GM19438 (cell line): ENCODE measurements around the gene FAM53A.
A peak's percentile ranks its signal among the peaks of the same experiment; 100 is the strongest.

Source experiments
- ATAC-seq: cut with Tn5 transposase; IDR thresholded peaks from one replicate; pipeline ENCODE4 v1.9.1; 2021; ENCODE audit warnings: low read depth; ENCODE audit not compliant: unreplicated experiment

The FAM53A gene, protein sequence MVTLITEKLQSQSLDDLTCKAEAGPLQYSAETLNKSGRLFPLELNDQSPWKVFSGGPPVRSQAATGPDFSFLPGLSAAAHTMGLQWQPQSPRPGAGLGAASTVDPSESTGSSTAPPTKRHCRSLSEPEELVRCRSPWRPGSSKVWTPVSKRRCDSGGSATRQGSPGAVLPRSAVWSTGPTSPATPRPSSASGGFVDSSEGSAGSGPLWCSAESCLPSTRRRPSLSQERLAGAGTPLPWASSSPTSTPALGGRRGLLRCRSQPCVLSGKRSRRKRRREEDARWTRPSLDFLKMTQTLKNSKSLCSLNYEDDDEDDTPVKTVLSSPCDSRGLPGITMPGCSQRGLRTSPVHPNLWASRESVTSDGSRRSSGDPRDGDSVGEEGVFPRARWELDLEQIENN

DNA sequence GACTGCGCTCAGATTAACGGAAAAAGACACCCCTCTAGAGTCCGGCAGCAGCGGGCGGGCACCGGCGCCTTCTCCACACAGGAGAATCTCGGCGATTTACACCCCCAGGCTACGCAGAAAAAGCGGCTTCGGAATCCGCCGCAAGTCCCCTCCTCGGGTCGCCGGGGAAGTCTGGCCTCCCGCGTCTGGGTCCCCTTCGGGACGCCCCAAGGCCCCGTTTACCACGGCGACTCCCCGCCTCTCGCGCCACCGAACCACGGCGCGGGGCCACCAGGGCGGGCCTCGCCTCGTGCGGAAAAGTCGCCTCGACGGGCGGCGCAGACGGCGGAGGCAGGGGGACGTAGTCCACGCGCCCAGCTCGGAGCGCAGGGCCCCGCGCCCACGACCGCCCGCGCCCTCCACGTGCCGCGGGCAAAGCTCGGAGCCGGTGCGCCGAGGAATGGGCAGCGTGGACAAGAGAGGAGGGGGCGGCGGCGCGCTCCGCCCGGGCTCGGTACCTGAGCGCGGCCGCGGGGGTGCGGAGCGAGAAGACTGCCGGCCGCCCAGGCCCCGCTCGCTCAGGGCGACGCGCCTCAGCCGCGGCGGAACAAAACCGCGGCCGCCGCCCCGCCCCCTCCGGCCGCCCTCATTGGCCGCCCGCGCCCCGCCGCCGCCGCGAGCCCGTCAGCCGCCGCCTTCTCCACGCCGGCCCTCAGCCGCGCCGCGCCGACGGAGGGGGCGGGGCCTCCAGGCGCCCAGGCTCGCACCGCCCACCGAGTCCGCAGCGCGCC lies at the start of gene FAM53A:
TSS of gene FAM53A (minus strand) at position 578 of the 770 bp plus-strand sequence. CDS start 15,572 bp downstream, outside the sequence.
- peak; percentile 80 for ATAC-seq

GRCh38 chr4:1732911-1733310 lies 48.8 kb upstream of the FAM53A start:
- ATAC-seq: no peak

DNA sequence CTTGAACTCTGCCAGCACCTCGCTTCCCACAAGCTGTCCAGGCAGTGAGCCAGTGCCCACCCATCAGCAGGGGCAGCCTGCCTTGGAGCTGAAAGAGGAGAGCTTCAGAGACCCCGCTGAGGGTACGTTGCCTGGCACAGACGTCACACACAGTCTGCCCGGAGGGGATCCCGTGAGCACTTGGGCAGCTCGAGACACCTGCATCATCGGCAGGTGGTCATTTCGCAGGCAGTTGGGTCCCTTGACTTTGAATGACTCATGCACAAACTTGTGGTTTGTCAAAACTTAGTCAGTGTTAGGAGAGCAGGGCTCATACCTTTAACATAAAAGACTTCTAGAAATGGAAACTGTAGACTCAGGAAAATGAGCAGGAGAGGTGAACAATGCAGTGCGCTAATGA lies 47.1 kb upstream of the FAM53A start:
- ATAC-seq: no peak

DNA sequence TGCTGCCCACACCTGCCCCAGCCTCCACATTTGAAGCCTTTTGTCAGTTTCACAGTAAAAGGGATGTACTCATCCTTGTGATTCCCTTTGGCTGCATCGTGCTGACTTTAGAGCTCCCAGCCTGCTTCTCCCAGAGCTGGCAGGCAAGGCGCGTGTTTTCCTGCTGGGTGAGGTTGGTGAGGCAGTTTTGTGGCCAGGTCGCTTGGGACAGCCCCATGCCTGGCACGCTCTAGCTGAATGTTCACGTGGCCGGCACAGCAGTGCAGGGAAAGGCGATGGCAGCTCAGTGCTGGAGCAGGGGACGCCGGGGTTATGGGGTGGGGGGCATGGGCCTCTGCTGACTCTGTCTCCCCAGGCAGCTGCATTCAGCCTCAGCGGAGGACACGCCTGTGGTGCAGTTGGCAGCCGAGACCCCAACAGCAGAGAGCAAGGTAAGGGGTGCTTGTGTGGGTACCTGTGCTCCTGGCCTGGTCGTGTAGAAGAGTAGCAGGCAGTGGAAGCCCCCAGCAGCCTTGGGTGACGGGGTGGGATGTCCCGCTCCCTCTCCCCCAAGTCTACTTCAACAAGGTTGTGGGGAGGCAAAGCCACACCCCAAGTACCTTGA lies 46.5 kb upstream of the FAM53A start:
- no peak for ATAC-seq

GRCh38 chr4:1728061-1728980 lies 44.2 kb upstream of the FAM53A start:
- ATAC-seq: no peak

DNA sequence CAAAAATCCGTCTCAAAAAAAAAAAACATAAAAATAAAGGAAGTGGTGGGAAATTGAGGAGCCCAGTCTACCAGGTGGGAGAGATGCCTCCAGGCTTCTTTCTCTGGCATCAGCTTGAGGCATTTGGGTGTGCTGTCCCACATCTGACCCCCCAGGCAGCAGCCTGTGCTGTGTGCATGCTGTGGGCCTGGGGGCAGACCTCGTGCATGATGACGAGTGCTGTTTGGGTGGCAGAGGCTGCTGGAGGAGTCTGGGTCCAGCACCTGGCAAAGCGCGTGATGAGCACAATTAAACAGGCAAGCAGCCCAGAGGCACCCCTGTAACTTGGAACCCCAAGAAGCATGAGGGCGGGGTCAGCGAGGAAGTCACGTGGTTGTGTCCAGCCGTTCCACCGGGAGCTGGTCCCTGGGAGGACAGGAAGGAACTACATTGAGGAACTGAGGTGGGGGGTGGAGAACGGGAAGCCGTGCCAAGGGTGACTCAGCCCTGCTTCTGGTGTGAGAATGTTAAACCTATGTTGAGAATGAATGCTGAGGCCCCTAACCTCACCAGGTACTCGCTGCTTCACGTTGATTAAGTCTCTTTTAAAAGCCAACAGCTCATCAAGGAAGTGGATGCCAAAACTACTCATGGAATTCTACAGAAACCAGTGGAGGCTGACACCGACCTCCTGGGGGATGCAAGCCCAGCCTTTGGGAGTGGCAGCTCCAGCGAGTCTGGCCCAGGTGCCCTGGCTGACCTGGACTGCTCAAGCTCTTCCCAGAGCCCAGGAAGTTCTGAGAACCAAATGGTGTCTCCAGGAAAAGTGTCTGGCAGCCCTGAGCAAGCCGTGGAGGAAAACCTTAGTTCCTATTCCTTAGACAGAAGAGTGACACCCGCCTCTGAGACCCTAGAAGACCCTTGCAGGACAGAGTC lies 43.3 kb upstream of the FAM53A start:
- ATAC-seq: no peak

DNA sequence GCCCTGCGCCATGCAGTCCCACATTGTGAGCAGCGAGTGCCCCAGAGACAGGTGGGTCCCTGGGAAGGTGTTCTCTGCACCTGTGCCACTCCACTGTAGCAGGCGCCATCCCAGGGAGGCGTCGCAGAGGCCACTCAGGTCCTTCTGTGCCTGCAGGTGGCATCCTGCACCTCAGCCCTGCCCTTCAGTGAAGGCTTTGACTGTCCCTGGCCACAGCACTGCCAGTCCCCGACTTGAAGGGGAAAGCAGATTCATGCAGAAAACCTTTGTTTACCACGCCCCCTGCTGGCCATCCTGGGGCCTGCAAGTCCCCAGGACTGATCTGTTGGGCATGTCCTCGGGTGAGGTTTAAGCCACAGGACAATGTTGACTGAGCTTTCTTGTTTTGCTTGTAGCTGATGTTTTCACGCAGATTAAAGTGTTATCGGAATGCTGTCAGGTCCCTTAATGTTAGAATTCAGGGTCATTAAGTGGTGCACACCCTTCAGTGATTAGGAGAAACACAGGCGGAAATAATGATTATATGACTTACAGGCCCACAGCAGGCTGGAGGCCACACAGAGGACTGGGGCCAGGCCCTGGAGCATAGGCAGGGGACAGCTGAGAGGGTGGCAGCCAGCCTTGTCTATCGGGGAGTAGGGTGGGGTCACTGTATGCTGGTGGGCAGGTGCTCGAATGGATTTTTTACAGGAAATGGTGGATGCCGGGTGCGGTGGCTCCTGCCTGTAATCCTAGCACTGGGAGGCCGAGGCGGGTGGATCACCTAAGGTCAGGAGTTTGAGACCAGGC lies 42.2 kb upstream of the FAM53A start:
- no peak for ATAC-seq

- no peak for ATAC-seq
Measured at GRCh38 chr4:1725521-1725920, 41.4 kb upstream of the FAM53A start.

DNA sequence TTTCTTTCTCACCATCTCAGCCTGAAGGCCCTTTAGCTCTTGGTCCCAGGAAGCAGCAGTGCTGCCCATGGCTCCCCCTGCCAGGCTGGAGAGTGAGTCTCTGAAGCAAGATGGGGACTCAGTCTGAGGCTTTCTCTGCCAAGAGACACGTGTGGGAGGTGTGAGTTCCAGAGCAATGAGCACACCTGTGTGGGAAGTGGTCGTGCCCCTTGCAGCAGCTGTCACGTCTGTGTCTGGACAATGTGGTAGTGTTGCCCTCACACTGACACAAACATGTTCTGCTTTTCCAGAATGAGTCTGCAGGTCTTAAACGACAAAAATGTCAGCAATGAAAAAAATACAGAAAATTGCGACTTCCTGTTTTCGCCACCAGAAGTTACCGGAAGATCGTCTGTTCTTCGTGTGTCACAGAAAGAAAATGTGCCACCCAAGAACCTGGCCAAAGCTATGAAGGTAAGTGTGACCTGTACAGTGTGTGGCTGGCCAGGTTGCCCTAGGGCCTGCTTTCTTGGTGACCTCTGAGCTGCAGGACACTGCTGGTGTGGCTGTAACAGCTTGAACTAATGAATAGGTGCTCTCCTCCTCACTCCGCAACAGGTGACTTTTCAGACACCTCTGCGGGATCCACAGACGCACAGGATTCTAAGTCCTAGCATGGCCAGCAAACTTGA lies 39.2 kb upstream of the FAM53A start:
- ATAC-seq: no peak

- ATAC-seq: no peak
Measured at GRCh38 chr4:1722551-1723118, 38.5 kb upstream of the FAM53A start.

DNA sequence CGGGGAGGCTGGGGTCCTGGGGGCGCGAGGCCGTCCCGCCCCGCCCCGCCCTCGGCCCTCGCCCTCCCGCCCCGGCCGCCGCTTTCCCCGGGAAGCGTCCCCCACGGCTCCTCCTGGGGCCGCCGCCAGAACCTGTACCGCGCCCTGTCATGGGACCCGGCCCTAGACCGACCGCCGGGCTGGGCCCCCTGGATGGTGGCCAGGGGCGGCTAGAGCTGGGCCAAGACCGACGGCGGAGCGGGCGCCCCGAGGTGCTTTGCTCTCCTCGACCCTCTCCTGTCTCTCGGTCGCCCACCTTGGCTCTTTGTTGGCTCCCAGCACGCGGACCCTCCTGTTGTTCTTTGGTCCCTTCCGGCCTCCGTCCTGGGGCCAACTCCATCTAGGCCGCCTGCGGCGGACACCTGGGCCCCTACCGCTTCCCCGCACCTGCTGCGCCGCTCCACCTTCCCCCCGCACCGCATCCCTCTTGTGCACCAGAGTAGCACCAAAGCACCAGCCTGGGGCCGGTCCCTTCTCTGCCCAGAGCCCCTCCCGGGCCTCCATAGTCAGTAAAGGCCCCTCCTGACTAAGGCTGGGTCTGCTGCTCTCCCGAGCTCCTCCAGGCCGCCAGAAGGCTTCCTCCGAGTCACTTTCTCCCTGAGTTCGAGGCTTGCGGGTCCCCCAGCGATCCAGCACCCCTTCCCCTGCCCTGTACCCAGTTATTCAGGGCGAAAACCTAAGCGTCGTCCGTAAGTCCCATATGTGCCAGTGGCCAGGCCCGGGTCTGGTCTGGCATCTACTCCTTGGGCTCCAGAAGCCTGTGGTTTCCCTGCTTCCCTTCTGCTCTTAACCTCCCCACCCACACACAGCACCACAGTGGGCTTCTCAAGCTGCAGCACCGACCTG lies 37.8 kb upstream of the FAM53A start:
- ATAC-seq: no peak

GRCh38 chr4:1721003-1721665 lies 37.0 kb upstream of the FAM53A start, which contains the start of the genes TACC3 and TMEM129:
TACC3 (plus strand) TSS chr4:1721521; CDS start chr4:1723422, 1,901 bp downstream.
TMEM129 (minus strand) TSS chr4:1721323; CDS start chr4:1720837, 486 bp downstream.
- ATAC-seq: peak; percentile 78

- no peak for ATAC-seq
Measured at GRCh38 chr4:1720163-1720983, 36.3 kb upstream of the FAM53A start.

- no peak for ATAC-seq
Measured at GRCh38 chr4:1718095-1718850, 34.2 kb upstream of the FAM53A start.
